Endodermal cell (in vitro differentiated cells): ENCODE measurements around the gene RIPPLY3. TPM values are rescaled to one million over a fixed set of nuclear protein-coding genes. Genes with fewer than 3 reads are reported as not detected.

Source experiments
- DNase-seq: peaks from one replicate; pipeline ENCODE4 v3.0.0-alpha.2; 2017
- H3K27ac ChIP-seq: 2 replicates; pipeline ENCODE4 v1.5.1; 2013; ENCODE audit warnings: mild to moderate bottlenecking, low read depth, low read length, moderate library complexity
- H3K27me3 ChIP-seq: 2 replicates; pipeline ENCODE4 v1.6.1; 2013; ENCODE audit warnings: mild to moderate bottlenecking, low read length, moderate library complexity; ENCODE audit not compliant: insufficient read depth, control insufficient read depth, poor library complexity, severe bottlenecking
- H3K36me3 ChIP-seq: 2 replicates; pipeline ENCODE4 v1.7.0; 2013; ENCODE audit warnings: mild to moderate bottlenecking, low read length, moderate library complexity; ENCODE audit not compliant: control insufficient read depth, insufficient read depth
- H3K4me1 ChIP-seq: one replicate; pipeline ENCODE4 v1.7.0; 2013; ENCODE audit warnings: low read length; ENCODE audit not compliant: control insufficient read depth, insufficient read depth
- H3K4me3 ChIP-seq: 2 replicates; pipeline ENCODE4 v1.5.1; 2013; ENCODE audit warnings: mild to moderate bottlenecking, low read length, moderate library complexity
- H3K9ac ChIP-seq: 2 replicates; pipeline ENCODE4 v1.6.1; 2013; ENCODE audit warnings: mild to moderate bottlenecking, low read length, moderate library complexity; ENCODE audit not compliant: poor library complexity, severe bottlenecking; ENCODE audit errors: extremely low read depth
- H3K9me3 ChIP-seq: 2 replicates; pipeline ENCODE4 v1.6.1; 2013; ENCODE audit warnings: mild to moderate bottlenecking, low read length, moderate library complexity; ENCODE audit not compliant: control insufficient read depth
- H3K27ac Mint-ChIP-seq: 2 replicates; pipeline ENCODE4 v1.8.0; 2020; ENCODE audit warnings: mixed read lengths
- H3K27me3 Mint-ChIP-seq: 2 replicates; pipeline ENCODE4 v1.8.0; 2021; ENCODE audit warnings: mild to moderate bottlenecking, mixed read lengths; ENCODE audit not compliant: insufficient read depth
- H3K36me3 Mint-ChIP-seq: 2 replicates; pipeline ENCODE4 v1.8.0; 2020; ENCODE audit warnings: low read depth, mixed read lengths
- H3K4me1 Mint-ChIP-seq: 2 replicates; pipeline ENCODE4 v1.8.0; 2020; ENCODE audit warnings: mixed read lengths
- H3K4me3 Mint-ChIP-seq: 2 replicates; pipeline ENCODE4 v1.8.0; 2020; ENCODE audit warnings: mild to moderate bottlenecking, moderate library complexity, mixed read lengths
- H3K9me3 Mint-ChIP-seq: 2 replicates; pipeline ENCODE4 v1.8.0; 2020; ENCODE audit warnings: mild to moderate bottlenecking, mixed read lengths
- WGBS, 2 experiments: methylation state at CpG; one replicate each; pipeline versions ENCODE4 v1.1.5 to v1.1.7; 2013; ENCODE audit warnings: missing lambda C conversion rate in 2 of 2, mixed read lengths in 1 of 2; ENCODE audit not compliant: insufficient coverage in 1 of 2, insufficient read length in 1 of 2; 5-methylcytosine and 5-hydroxymethylcytosine counted together
- total RNA-seq, 2 donors: library from RNA; stranded (reverse); fragmentation: NEBNext Ultra II Directional in 1 of 2; extraction: Animal tissue kit (Norgen Biotek cat#: 25700) in 1 of 2; gene quantifications; 2 replicates in 1 of 2; 3 replicates in 1 of 2; pipeline ENCODE4 v1.2.1, GENCODE V29; 2021
- TF ChIP-seq, protein P1 (sequence below): fragments of 200-600 bp; sonication (generic); conservative IDR thresholded peaks from 2 replicates; pipeline ENCODE4 v1.5.0; 2021; ENCODE audit warnings: antibody characterized with exemption, mild to moderate bottlenecking

The RIPPLY3 gene
- total RNA-seq, 2 donors from 2014 or later, result 15.6 to 28.0 TPM

DNA sequence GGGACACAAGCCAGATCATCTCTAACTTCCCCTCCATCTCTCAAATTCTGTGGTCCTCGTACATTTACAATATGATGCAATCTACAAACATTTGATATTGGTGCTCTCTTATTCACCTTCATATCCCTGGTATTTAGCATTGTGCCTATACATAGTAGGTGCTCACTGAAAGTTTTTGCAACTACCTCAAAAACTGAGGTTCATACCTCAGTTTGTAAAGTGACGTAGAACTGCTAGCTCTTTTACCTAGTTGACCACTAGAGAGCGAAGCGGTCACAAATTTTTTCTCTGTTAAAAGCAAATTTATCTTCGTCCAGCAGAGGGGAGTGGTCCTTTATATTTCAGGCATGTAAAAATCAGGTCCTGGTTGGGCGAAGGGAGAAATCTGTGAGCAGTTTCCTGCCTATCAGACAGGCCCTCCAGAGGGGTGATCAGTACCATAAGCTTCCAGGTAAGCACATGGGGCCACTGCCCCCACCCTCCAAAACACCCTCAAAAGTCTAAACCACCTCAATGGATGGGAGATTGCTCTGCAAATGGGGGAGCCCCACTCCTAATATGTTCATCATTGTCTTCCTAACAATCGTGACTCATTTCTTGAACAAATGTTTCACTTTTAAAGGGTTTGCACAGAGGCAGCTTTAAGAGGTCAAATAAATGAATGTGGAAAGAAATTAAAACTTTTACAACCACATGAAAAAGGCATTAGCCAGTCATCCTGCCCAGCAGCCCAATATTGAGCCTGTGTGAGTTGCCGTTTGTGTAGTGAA is 29.4 kb upstream of the RIPPLY3 start:
- Mint-ChIP-seq H3K27ac (no peak overlapping the region), H3K27me3 (peaks cover 27% of the 10 kb centered on the region), H3K36me3 (no peaks in the 10 kb centered on the region), H3K9me3 (no peaks in the 10 kb centered on the region), H3K4me1 (peaks cover 9% of the 10 kb centered on the region), H3K4me3 (no peak overlapping the region)
- H3K36me3 ChIP-seq, result no peaks in the 10 kb centered on the region
- 25 to 44% methylated on average over 5 to 8 of the region's 8 CpGs for WGBS, 2 experiments
- H3K27ac ChIP-seq, result no peak overlapping the region
- DNase-seq, result peak; percentile 71
- no peaks in the 10 kb centered on the region for H3K27me3 ChIP-seq
- no peaks in the 10 kb centered on the region for H3K9me3 ChIP-seq
- H3K4me3 ChIP-seq, result no peak overlapping the region
- H3K4me1 ChIP-seq, result no peaks in the 10 kb centered on the region
- TF ChIP-seq, protein P1, sequence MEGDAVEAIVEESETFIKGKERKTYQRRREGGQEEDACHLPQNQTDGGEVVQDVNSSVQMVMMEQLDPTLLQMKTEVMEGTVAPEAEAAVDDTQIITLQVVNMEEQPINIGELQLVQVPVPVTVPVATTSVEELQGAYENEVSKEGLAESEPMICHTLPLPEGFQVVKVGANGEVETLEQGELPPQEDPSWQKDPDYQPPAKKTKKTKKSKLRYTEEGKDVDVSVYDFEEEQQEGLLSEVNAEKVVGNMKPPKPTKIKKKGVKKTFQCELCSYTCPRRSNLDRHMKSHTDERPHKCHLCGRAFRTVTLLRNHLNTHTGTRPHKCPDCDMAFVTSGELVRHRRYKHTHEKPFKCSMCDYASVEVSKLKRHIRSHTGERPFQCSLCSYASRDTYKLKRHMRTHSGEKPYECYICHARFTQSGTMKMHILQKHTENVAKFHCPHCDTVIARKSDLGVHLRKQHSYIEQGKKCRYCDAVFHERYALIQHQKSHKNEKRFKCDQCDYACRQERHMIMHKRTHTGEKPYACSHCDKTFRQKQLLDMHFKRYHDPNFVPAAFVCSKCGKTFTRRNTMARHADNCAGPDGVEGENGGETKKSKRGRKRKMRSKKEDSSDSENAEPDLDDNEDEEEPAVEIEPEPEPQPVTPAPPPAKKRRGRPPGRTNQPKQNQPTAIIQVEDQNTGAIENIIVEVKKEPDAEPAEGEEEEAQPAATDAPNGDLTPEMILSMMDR, result peak; percentile 91
- no peak overlapping the region for H3K9ac ChIP-seq

GRCh38 chr21:36980280-36981048 is 26.0 kb upstream of the RIPPLY3 start:
- peak overlapping the region; percentile 30 for H3K9ac ChIP-seq
- TF ChIP-seq, protein P1, result peak; percentile 35
- Mint-ChIP-seq H3K27ac (no peak overlapping the region), H3K4me1 (peaks cover 9% of the 10 kb centered on the region), H3K9me3 (no peaks in the 10 kb centered on the region), H3K4me3 (peak overlapping the region; percentile 60), H3K36me3 (no peaks in the 10 kb centered on the region), H3K27me3 (peaks cover 32% of the 10 kb centered on the region)
- no peaks in the 10 kb centered on the region for H3K36me3 ChIP-seq
- WGBS, 2 experiments, result 26% methylated on average over 36 to 53 of the region's 53 CpGs
- DNase-seq, result peak; percentile 83
- H3K4me1 ChIP-seq, result no peaks in the 10 kb centered on the region
- no peak overlapping the region for H3K27ac ChIP-seq
- H3K4me3 ChIP-seq, result peak overlapping the region; percentile 69
- no peaks in the 10 kb centered on the region for H3K9me3 ChIP-seq
- no peaks in the 10 kb centered on the region for H3K27me3 ChIP-seq

GRCh38 chr21:36981049-36981391 is 25.5 kb upstream of the RIPPLY3 start:
- no peak for DNase-seq
- peaks cover 2% of the 10 kb centered on the region for H3K9me3 Mint-ChIP-seq
- H3K36me3 ChIP-seq, result no peaks in the 10 kb centered on the region
- no peak overlapping the region for H3K27ac Mint-ChIP-seq
- H3K4me3 ChIP-seq, result peak overlapping the region; percentile 69
- H3K9me3 ChIP-seq, result no peaks in the 10 kb centered on the region
- H3K4me1 ChIP-seq, result no peaks in the 10 kb centered on the region
- no peak overlapping the region for H3K27ac ChIP-seq
- H3K4me1 Mint-ChIP-seq, result peaks cover 9% of the 10 kb centered on the region
- peaks cover 32% of the 10 kb centered on the region for H3K27me3 Mint-ChIP-seq
- TF ChIP-seq, protein P1, result no peak
- no peaks in the 10 kb centered on the region for H3K27me3 ChIP-seq
- WGBS, 2 experiments, result 41 to 53% methylated on average over 2 of the region's 2 CpGs
- peak overlapping the region; percentile 30 for H3K9ac ChIP-seq
- H3K36me3 Mint-ChIP-seq, result peaks cover 4% of the 10 kb centered on the region
- H3K4me3 Mint-ChIP-seq, result peak overlapping the region; percentile 60
